ENCODE measurements around the gene FAM149B1.

The FAM149B1 gene

DNA sequence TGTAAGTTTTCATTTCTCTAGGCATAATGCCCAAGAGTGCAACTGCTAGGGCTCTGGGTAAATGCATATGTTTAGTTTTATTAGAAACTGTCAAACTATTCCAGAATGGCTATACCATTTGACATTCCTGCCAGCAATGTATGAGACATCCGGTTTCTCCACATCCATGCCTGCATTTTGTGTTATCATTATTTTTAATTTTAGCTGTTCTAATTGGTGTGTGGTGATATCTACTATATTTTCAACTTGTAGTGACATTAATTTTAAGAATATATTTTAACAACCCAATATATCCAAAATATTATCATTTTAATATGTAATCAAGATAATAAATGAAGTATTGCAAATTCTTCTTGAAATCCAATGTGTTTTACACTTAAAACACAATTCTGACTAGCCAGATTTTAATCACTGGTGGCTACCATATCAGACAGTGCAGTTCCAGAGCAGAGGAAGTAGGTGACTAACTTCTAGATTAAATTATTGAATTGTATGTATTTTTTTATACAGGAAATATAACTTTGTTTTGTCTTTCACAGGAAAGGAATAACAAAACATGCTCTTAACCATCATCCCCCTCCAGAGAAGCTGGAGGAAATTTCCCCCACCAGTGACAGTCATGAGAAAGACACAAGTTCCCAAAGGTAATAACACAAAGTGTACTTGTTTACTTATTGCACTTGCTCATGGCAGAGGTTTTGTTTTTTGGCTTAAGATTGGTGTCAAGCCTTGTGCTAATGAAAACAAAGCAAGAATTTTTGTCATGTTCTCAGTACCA is 6.4 kb downstream of the FAM149B1 start:
- DNase-seq (ENCODE audit: low spot score): no peak

DNA sequence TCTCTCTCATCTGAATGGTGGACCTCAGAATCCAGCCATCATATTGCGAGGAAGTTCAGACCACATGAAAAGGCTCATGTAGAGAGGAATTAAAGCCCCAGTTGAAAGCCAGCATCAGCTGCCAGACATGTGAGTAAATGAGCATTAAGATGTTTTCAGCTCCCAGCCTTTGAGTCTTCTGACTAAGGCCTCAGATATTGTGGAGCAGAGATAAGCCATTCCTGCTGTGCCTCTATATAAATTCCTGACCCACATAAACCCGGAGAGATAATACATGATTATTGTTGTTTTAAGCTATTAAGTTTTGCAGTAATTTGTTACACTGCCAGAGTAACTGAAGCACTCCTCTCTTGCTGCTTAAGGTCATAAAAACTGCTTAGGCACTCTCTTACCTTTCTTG is 14.6 kb downstream of the FAM149B1 start:
- no peak for DNase-seq (ENCODE audit: low spot score)

DNA sequence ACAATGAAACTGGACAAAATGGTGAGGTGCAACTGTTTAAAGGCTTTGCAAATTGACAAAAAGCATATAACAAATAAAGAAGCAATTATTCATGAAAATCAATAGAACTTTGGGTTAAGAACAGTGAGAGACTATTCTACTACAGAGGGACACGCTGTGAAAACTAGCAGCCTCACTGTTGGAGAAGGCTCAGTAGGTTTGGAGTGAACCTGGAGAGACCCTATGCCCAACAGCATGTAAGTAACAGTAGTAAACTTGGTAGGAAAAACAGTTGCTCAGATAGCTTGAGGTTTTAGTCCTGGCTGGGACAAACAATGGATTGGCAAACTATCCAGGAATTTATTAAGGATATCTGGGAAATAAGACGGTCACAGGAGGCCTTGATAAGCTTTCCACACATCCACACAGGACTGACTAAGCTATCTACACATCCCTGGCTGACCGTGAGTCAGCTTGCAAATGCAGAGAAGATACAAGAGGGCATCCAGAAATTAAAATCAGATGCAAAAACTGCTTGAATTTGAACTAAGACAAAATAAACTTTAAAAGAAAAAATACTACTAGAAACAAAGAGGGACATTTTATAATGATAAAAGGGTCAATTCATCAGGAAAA is 15.9 kb downstream of the FAM149B1 start:
- no peak for DNase-seq (ENCODE audit: low spot score)

DNA sequence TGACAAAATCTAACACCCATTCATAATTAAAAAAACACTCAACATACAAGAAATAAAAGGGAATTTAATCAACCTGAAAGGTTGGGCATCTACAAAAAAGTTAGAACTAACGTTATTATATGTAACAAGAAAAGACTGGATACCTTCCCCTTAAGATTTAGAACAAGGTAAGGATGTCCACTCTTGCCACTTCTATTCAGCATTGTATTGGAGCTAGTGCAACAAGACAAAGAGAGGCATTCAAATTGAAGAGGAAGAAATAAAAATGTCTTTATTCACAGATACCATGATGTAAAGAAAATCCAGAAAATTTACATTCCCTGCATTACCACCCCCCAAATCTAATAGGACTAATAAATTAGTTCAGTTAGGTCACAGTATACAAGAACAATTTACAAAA is 18.3 kb downstream of the FAM149B1 start:
- no peak for DNase-seq (ENCODE audit: low spot score)

DNA sequence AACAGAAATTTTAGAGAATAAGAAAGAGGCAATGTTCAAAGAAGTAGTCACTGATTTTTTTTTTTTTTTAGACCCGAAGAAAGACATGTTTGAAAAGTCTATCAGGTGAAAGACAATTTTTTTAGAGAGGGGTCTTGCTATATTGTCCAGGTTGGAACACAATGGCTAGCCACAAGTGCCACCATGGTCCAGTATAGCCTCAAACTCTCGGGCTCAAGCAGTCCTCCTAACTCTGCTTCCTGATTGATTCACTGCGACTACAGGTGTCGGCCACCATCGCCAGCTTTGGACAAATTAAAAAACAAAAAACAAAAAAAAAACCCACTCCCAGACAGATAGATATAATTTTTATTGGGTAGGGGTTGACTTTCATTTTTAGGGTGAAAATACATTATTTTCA is 22.3 kb downstream of the FAM149B1 start:
- no peak for DNase-seq (ENCODE audit: low spot score)

DNA sequence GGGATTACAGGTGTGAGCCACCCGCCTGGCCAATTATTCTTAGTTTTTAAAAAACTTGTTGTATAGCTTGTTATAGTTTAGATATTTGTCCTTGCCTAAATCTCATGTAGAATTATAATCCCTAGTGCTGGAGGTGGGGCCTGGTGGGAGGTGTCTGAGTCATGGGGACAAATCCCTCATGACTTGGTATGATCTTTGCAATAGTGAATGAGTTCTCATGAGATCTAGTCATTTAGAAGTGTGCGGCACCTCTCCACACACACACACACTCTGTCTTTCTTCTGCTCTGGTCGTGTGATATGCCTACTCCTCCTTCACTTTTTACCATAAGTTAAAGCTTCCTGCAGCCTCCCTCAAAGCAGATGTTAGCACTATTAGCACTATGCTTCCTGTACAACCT is 37.2 kb downstream of the FAM149B1 start:
- DNase-seq (ENCODE audit: low spot score): no peak

DNA sequence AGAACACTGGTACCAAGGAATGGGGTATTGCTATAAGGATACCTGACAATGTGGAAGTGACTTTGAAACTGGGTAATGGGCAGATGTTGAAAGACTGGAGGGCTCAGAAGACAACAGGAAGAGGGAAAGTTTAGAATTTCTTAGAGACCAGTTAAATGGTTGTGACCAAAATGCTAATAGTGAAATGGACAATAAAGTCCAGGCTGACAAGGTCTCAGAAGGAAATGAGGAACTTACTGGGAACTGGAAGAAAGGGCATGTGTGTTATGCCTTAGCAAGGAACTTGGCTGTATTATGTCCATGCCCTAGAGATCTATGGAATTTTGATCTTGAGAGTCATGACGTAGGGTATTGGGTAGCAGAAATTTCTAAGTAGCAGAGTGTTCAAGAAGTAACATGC is 38.0 kb downstream of the FAM149B1 start:
- no peak for DNase-seq (ENCODE audit: low spot score)

DNA sequence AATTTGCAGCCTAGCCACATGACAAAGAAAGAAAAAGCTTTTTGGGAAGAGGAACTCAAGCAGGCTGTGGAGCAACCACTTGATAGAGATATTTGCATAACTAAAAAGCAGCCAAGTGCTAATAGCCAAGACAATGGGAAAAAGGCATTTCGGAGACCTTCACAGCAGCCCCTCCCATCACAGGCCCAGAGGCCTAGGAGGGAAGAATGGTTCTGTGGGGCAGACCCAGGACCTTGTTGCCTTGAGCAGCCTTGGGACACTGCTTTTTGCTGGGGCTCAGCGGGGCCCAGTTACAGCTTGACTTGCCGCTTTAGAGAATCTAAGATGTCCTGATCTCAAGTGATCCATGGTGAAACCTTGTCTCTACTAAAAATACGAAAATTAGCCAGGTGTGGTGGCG is 38.5 kb downstream of the FAM149B1 start:
- DNase-seq (ENCODE audit: low spot score): no peak

DNA sequence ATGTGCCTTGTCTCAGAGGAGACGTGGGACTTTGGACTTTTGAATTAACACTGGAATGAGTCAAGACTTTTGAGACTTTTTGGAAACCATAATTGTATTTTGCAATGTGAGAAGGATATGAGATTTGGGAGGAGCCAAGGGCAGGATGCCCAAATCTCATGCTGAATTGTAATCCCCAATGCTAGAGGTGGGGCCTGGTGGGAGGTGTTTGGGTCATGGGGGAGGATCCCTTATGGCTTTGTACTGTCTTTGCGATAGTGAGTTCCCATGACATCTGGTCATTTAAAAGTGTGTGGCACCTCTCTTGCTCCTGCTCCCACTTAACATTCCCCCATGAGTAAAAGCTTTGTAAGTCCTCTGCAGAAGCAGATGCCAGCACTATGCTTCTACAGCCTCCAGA is 40.0 kb downstream of the FAM149B1 start:
- DNase-seq (ENCODE audit: low spot score): no peak

DNA sequence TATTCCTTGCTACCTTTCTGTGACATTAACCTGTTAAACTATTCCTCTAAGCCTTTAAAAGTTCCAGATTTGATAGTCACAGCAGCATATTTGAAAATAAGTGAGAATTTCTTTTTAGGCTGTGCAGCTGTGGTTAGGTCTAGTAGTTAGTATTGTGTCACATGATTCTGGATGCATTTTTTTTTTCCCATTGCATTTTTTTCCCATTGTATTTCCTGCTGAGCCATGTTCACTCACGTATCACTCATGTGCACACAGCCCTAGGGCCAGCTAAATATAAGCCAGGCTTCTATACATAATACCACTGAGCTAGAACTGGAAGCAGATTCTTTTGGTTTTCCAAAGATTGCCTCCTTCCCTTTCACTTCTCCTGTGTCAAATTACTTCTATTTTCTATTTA is 41.8 kb downstream of the FAM149B1 start:
- peak; percentile 17 for DNase-seq (ENCODE audit: low spot score)

DNA sequence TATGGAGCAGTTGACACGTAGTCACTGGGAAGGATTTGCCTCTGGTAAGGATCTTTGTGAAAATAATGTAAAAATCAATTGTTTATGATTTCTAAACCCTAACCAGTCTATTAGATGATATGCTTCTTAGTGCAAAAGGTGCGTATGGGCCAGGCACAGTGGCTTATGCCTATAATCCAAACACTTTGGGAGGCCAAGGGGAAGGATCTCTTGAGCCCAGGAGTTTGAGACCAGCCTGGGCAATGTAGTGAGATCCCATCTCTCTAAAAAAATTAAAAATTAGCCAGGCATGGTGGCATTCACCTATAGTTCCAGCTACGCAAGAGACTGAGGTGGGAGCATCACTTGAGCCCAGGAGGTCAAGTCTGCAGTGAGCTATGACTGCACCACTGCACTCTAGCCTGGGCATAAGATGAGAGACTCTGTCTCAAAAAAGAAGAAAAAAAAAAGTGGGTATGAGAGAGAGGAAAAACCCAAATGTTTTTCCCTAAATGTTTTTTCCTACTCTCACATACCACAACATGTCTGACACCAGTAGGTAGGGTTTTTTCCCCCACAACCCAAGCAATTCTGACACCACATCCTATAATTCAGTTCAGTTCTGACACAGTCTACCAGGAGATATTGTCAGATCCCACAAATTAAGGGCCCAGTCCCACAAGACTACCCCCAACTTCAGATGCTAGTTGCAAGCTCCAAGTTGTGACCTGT is 42.6 kb downstream of the FAM149B1 start:
- DNase-seq (ENCODE audit: low spot score): no peak

DNA sequence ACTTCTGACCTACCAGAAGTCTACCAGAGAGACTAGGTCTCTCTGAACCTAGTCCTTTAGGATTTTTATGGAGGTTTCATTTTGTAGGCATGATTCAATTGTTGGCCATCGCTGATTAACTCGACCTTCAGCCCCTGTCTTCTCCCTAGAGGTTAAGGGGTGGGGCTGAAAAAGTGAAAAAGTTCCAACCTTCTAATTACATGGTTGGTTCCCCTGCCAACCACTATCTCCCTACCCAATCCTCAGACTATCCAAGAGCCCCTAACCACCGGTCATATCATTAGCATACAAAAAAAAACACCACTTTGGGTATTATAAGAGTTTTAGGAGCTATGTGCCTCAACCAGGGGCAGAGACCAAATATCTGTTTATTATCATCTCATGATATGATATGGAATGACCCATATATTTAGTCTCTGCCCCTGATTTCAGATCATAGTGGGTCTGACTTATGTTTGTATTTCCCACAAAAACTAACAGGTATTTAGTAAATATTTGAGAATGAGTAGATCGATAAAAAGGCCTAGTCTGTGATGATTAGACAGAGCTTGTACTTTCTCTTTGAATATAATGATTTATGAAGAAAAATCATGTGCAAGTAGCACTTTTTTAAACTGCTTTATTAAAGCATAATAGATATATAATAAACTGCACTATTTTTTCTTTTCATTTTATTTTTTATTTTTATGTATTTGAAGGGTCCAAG is 43.3 kb downstream of the FAM149B1 start:
- DNase-seq (ENCODE audit: low spot score): no peak

DNA sequence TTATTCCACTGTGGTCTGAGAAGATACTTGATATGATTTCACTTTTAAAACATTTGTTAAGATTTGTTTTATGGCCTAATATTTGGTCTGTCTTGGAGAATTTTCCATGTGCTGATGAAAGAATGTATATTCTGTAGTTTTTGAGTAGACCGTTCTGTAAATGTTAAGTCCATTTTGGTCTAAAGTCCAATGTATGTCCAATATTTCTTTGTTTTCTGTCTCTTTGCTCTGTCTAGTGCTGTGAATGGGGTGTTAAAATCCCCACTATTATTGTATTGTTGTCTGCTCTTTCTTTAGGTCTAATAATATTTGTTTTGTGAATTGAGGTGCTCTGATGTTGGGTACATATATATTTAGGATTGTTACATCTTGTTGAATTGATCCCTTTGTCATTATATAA is 47.8 kb downstream of the FAM149B1 start:
- DNase-seq (ENCODE audit: low spot score): no peak

DNA sequence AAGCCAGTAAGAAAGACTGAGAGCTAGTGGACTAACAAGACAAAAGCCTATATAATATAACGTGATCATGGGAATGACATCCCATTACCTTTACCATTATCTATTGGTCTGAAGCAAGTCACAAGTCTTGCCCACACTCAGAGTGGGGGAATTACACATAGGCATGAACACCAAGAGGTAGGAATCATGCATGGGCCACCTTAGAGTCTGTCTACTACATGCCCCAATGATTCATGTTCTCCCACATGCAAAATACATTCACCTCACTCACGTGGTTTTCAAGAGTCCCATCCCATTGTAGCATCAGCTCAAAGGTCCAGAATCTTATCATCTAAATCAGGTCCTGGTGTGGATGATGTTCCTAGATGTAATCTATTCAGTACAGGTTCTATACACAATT is 49.7 kb downstream of the FAM149B1 start:
- no peak for DNase-seq (ENCODE audit: low spot score)

DNA sequence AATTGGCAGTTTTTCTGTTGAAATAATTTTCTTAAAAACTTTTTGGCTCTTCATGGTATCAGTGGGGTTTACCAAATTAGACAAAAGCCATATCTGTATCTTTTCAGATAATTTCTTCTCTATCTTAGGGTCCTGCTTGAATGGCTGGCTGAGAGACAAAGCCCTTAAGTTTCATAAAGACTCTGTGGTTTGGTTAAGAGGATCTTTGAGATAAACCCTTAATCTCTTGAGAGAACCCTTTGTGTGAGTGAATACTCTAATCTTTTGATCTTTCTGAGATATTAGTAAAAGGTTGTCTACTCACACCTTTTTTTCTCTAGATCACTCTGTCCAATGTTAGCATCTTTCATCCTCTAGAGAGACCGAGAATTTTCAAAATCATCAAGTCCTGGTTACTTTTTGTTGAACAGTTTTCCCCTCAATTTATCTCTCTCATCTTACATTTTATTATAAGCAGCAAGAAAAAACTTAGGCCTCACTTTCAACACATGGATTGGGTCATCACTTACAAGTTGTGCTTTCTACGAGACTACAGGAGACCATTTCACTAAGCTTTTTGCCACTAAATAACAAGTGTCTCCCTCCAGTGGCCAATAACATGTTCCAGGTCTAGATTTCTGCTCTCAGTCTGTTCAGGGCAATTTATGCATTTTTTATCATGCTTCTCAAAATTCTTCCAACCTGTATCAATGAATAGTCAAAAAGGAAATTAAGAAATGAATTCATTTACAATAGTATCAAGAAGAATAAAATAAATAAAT is 50.7 kb downstream of the FAM149B1 start:
- no peak for DNase-seq (ENCODE audit: low spot score)

DNA sequence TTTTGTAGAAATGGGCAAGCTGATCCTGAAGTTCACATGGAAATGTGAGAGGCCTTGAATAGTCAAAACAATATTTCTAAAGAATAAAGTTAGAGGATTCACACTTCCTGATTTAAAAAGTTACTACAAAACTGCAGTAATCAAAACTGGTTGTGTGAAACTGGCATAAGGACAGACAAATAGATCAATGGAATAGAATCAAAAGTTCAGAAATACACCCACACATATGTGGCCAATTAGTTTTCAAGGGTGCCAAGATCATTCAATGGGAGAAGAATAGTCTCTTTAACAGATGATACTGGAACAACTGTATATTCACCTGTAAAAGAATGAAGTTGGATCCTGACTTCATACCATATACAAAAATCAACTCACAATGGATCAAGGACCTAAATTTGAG is 51.5 kb downstream of the FAM149B1 start:
- DNase-seq (ENCODE audit: low spot score): no peak

DNA sequence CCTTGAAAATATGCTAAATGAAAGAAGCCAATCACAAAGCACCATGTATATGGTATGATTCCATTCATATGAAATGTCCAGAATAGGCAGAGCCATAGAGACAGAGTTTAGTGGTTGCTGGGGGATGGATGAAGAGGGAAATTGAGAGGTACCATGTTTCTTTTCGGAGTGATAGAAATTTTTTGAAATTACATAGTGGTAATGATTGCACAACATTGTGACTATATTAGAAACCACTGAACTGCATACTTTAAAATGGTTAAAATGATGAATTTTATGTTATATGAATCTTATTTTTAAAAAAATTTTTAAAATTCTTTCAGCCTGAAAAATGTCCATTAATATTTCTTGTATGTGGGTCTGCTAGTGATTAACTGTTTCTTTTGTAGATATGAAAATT is 53.1 kb downstream of the FAM149B1 start:
- DNase-seq (ENCODE audit: low spot score): no peak

DNA sequence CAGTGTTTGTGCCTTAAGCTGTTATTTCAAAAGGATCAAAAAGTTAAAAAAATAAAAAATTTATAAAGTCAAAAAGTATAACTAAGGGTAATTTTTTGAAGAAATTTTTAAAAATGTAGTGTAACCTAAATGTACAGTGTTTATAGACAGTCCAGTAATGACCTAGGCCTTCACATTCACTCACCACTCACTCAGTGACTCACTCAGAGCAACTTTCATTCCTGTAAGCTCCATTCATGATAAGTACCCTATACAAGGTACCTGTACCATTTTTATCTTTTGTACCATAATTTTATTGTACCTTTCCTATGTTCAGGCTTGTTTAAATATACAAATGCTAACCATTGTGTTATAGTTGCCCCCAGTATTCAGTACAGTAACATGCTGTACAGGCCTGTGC is 57.6 kb downstream of the FAM149B1 start:
- no peak for DNase-seq (ENCODE audit: low spot score)

DNA sequence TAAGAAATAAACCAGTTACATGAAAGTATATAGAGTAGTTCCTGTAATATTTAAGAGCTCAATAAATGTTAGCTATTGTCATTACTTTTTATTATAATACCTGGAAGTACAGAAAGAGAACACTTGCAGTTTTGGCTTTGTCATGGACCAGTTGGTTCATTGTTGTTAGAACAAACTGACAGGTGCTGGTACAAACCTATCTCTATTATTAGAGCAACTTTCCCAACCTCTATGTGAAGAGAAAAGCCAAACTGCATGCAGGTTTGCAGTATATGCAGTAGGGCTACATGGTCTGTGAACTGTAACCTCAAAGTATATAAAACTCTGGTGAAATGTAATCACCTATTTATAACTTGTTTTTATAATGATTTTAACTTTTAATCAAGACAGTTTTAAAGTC is 58.7 kb downstream of the FAM149B1 start:
- no peak for DNase-seq (ENCODE audit: low spot score)

DNA sequence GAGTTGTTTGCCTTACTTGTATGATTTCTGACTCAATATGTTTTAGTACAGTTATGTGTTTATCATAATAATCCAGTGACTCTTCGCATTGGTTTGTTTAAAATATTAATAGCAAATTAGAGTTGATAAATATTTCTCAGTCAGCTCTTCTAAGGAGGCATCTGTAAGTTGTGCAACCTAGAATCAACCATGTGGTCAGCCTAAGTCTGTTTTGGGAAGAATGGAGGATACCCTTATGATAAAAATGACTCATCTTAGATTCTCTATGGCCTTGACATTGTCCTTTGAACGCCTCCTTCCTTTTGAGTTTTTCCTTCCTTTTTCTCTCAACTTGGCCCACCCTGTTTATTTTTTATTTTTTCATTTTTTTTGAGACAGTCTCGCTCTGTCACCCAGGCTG is 60.3 kb downstream of the FAM149B1 start:
- no peak for DNase-seq (ENCODE audit: low spot score)

DNA sequence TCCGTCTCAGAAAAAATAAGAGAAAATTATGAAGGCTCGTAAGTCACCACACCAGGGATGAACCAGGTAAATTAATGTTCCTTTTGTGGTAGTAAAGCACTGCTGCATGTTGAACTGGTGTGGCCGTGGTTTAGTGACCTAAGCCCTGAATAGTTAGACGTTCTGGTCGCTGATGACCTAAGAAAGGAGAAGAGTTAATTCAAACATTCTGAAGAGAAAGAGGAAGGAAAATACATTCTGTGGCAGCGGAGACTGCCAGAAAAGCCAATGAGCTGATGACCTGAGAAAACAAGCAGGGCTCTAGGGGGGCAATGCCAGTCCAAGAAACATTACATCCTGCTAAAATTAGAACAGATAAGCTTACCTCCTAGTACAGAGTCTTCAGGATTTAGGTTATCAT is 61.6 kb downstream of the FAM149B1 start:
- no peak for DNase-seq (ENCODE audit: low spot score)

DNA sequence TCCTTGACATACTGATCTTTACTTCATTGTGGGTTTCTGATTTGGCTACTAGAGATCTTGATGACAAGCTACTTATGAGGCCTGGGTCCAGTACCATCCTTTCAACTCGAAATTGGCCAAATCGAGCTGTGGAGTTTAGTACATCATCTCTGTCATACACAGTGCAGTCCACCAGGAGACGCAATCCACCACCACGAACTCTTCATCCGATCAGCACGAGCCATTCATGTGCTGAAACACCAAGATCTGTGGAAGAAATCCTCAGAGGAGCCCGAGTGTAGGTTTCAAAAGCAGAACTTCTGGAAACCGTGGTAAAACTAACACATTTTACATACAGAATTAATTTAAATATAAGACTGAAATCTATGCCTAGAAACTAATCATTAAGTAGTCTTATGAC is 65.0 kb downstream of the FAM149B1 start:
- DNase-seq (ENCODE audit: low spot score): no peak

Data from hepatic stellate cell (primary cell).